Smooth muscle cell (in vitro differentiated cells): ENCODE data around the gene RALGAPA2. TPM values are rescaled to one million over a fixed set of nuclear protein-coding genes. Genes with fewer than 3 reads are reported as not detected.

Experiments used
- DNase-seq: peaks from one replicate; lab custom pipeline; 2025; ENCODE audit not compliant: unreplicated experiment; lab: John Stamatoyannopoulos, UW
- H2AFZ ChIP-seq: fragments of 200-600 bp; sonication (generic); 2 replicates; pipeline ENCODE4 v1.6.0; 2016; ENCODE audit warnings: antibody characterized with exemption, low read depth, mild to moderate bottlenecking
- H3F3A ChIP-seq: fragments of 200-600 bp; sonication (generic); 2 replicates; pipeline ENCODE4 v1.6.0; 2017; ENCODE audit warnings: antibody characterized with exemption, low read depth
- H3K27ac ChIP-seq: fragments of 200-600 bp; sonication (generic); 2 replicates; pipeline ENCODE4 v1.5.1; 2016; ENCODE audit warnings: low read depth, mild to moderate bottlenecking
- H3K27me3 ChIP-seq: fragments of 200-600 bp; sonication (generic); 2 replicates; pipeline ENCODE4 v1.6.1; 2016; ENCODE audit warnings: low read depth, mild to moderate bottlenecking
- H3K36me3 ChIP-seq: fragments of 200-600 bp; sonication (generic); 2 replicates; pipeline ENCODE4 v1.5.1; 2016; ENCODE audit warnings: low read depth
- H3K4me1 ChIP-seq: fragments of 200-600 bp; sonication (generic); 2 replicates; pipeline ENCODE4 v1.5.1; 2016; ENCODE audit warnings: low read depth
- H3K4me2 ChIP-seq: fragments of 200-600 bp; sonication (generic); 2 replicates; pipeline ENCODE4 v1.6.0; 2016; ENCODE audit warnings: mild to moderate bottlenecking
- H3K4me3 ChIP-seq: fragments of 200-600 bp; sonication (generic); 2 replicates; pipeline ENCODE4 v1.5.1; 2016; ENCODE audit warnings: mild to moderate bottlenecking
- H3K79me2 ChIP-seq: fragments of 200-600 bp; sonication (generic); 2 replicates; pipeline ENCODE4 v1.6.0; 2016; ENCODE audit warnings: low read depth, mild to moderate bottlenecking
- H3K9ac ChIP-seq: fragments of 200-600 bp; sonication (generic); 2 replicates; pipeline ENCODE4 v1.6.0; 2016; ENCODE audit warnings: low read depth
- H3K9me3 ChIP-seq: fragments of 200-600 bp; sonication (generic); replicated peaks from 2 replicates; pipeline ENCODE4 v1.5.1; 2016; ENCODE audit warnings: low read depth
- H4K20me1 ChIP-seq: fragments of 200-600 bp; sonication (generic); 2 replicates; pipeline ENCODE4 v1.6.0; 2016; ENCODE audit warnings: low read depth
- CTCF ChIP-seq: fragments of 200-600 bp; sonication (generic); IDR thresholded peaks from 2 replicates; pipeline ENCODE4 v1.5.1; 2017; ENCODE audit warnings: borderline replicate concordance, mild to moderate bottlenecking, antibody characterized with exemption; ENCODE audit not compliant: insufficient read depth, poor library complexity, severe bottlenecking
- WGBS: methylation state at CpG from one replicate; pipeline ENCODE4 v1.1.7; 2016; ENCODE audit warnings: low lambda C conversion rate; 5-methylcytosine and 5-hydroxymethylcytosine counted together
- polyA plus RNA-seq: library from polyadenylated mRNA; unstranded; fragments of >200 nt; fragmentation: Nextera tagmentation; extraction: Ambion mirVana; gene quantifications from 2 replicates; pipeline ENCODE4 v1.2.1, GENCODE V29; 2016
- total RNA-seq: library from RNA; depleted of rRNA; stranded (reverse); fragments of >200 nt; gene quantifications from 2 replicates; pipeline ENCODE4 v1.2.3, GENCODE V29; 2014

RALGAPA2 gene
- total and polyA plus RNA-seq, 2 experiments from 2014 or later, result 3.5 to 6.2 TPM

GRCh38 chr20:20551409-20551808 lies 161.0 kb downstream of the RALGAPA2 start:
- Histone ChIP-seq H3K36me3 (no peaks in the 10 kb centered on the region), H3K79me2 (no peaks in the 10 kb centered on the region), H3K9me3 (no peaks in the 10 kb centered on the region), H3K27me3 (no peaks in the 10 kb centered on the region), H3F3A (no peaks in the 10 kb centered on the region), H3K9ac (no peak overlapping the region), H2AFZ (no peak overlapping the region), H3K4me3 (no peak overlapping the region), H4K20me1 (no peaks in the 10 kb centered on the region), H3K4me1 (no peaks in the 10 kb centered on the region), H3K27ac (peak overlapping the region; percentile 22), H3K4me2 (no peak overlapping the region)
- no peak for TF ChIP-seq CTCF
- 93% methylated on average over 3 of the region's 3 CpGs for WGBS
- no peak for DNase-seq

GRCh38 chr20:20549704-20550103 lies 162.7 kb downstream of the RALGAPA2 start:
- H3K4me3 ChIP-seq, result no peak overlapping the region
- H3K4me1 ChIP-seq, result no peaks in the 10 kb centered on the region
- no peak overlapping the region for H3K4me2 ChIP-seq
- H3K9ac ChIP-seq, result peak overlapping the region; percentile 29
- no peak for DNase-seq
- no peaks in the 10 kb centered on the region for H3K9me3 ChIP-seq
- no peak overlapping the region for H2AFZ ChIP-seq
- no peaks in the 10 kb centered on the region for H3K27me3 ChIP-seq
- peak overlapping the region; percentile 81 for H3K27ac ChIP-seq
- H3K79me2 ChIP-seq, result no peaks in the 10 kb centered on the region
- 64% methylated on average over 1 of the region's 1 CpG for WGBS
- H3K36me3 ChIP-seq, result no peaks in the 10 kb centered on the region
- no peaks in the 10 kb centered on the region for H4K20me1 ChIP-seq
- no peaks in the 10 kb centered on the region for H3F3A ChIP-seq
- no peak for TF ChIP-seq CTCF

- TF ChIP-seq CTCF, result no peak
- no peaks in the 10 kb centered on the region for H3K9me3 ChIP-seq
- H3K4me1 ChIP-seq, result no peaks in the 10 kb centered on the region
- peak overlapping the region; percentile 81 for H3K27ac ChIP-seq
- no peak overlapping the region for H3K4me2 ChIP-seq
- no peaks in the 10 kb centered on the region for H4K20me1 ChIP-seq
- no peak for DNase-seq
- H3K9ac ChIP-seq, result peak overlapping the region; percentile 29
- WGBS, result 76% methylated on average over 6 of the region's 6 CpGs
- H2AFZ ChIP-seq, result no peak overlapping the region
- H3K27me3 ChIP-seq, result no peaks in the 10 kb centered on the region
- no peaks in the 10 kb centered on the region for H3K79me2 ChIP-seq
- H3F3A ChIP-seq, result no peaks in the 10 kb centered on the region
- H3K36me3 ChIP-seq, result no peaks in the 10 kb centered on the region
- H3K4me3 ChIP-seq, result no peak overlapping the region
Observed at GRCh38 chr20:20549267-20549612, 163.2 kb downstream of the RALGAPA2 start.

GRCh38 chr20:20548527-20549266 lies 163.7 kb downstream of the RALGAPA2 start:
- H3K36me3 ChIP-seq, result no peaks in the 10 kb centered on the region
- H3K4me3 ChIP-seq, result no peak overlapping the region
- H4K20me1 ChIP-seq, result no peaks in the 10 kb centered on the region
- peak overlapping the region; percentile 29 for H3K9ac ChIP-seq
- H3K4me2 ChIP-seq, result no peak overlapping the region
- no peaks in the 10 kb centered on the region for H3K4me1 ChIP-seq
- no peaks in the 10 kb centered on the region for H3K9me3 ChIP-seq
- no peak for TF ChIP-seq CTCF
- WGBS, result 73% methylated on average over 5 of the region's 5 CpGs
- no peaks in the 10 kb centered on the region for H3F3A ChIP-seq
- H3K27ac ChIP-seq, result peak overlapping the region; percentile 81
- no peak for DNase-seq
- no peaks in the 10 kb centered on the region for H3K27me3 ChIP-seq
- H2AFZ ChIP-seq, result no peak overlapping the region
- H3K79me2 ChIP-seq, result no peaks in the 10 kb centered on the region
